ENCODE results near the gene CD69. TPM values are rescaled to one million over a fixed set of nuclear protein-coding genes. Genes with fewer than 3 reads are reported as not detected.
"Not testable (repeated sequence)": the region's sequence is repeated elsewhere in the genome, so short reads cannot be mapped to it uniquely, and the experiment has no call there.

CD69 gene
- total RNA-seq, 1 donor from 2014 or later: 26.7 TPM

GRCh38 chr12:9719790-9720189, 40.9 kb downstream of the CD69 start:
- ATAC-seq (ENCODE audit: low read depth) (no peak), DNase-seq (no peak)
- H3K9me3 Mint-ChIP-seq: peaks cover 2% of the 10 kb centered on the region
- H3K4me3 Mint-ChIP-seq: peak overlapping the region; percentile 30
- POLR2A ChIA-PET: interaction anchor here (3.4 to 6.6 kb wide), 5 partner anchors 12 to 71 kb away, joined by 15 to 127 read pairs (median 37); partner anchors contain the start of genes CLEC2D and CLECL1
- CTCF ChIA-PET: no interaction called here
- no peaks in the 10 kb centered on the region for H3K27me3 Mint-ChIP-seq
- TF ChIP-seq CTCF (IDR thresholded peaks at IDR 0.05): no peak
- peaks cover 96% of the 10 kb centered on the region for H3K4me1 Mint-ChIP-seq
- H3K27ac Mint-ChIP-seq: peak overlapping the region; percentile 86
- peaks cover 71% of the 10 kb centered on the region for H3K36me3 Mint-ChIP-seq (ENCODE audit: low read depth)
- intact Hi-C loops (cut with micrococcal nuclease): loop anchor here (2.0 kb wide), 1 partner anchor 41 kb away; the partner anchor contains the start of gene CD69

- peak overlapping the region; percentile 52 for H3K4me3 Mint-ChIP-seq
- POLR2A ChIA-PET: interaction anchor here (1.8 to 6.6 kb wide), 6 partner anchors 13 to 71 kb away, joined by 5 to 59 read pairs (median 18); partner anchors contain the start of genes CLEC2D and CLECL1
- TF ChIP-seq CTCF (IDR thresholded peaks at IDR 0.05): no peak
Observed at GRCh38 chr12:9718968-9719367, 41.7 kb downstream of the CD69 start.

GRCh38 chr12:9717070-9717925, 43.4 kb downstream of the CD69 start:
- intact Hi-C loops (cut with micrococcal nuclease): no loop called here
- CTCF ChIA-PET: interaction anchor here (0.7 to 2.7 kb wide), 8 partner anchors 9 to 83 kb away, joined by 3 to 13 read pairs (median 4); no protein-coding TSS in a partner anchor
- H3K4me1 Mint-ChIP-seq: peaks cover 97% of the 10 kb centered on the region
- H3K27ac Mint-ChIP-seq: peak overlapping the region; percentile 98
- H3K36me3 Mint-ChIP-seq (ENCODE audit: low read depth): peaks cover 61% of the 10 kb centered on the region
- H3K4me3 Mint-ChIP-seq: peak overlapping the region; percentile 28
- DNase-seq: no peak
- H3K27me3 Mint-ChIP-seq: no peaks in the 10 kb centered on the region
- no peak for ATAC-seq (ENCODE audit: low read depth)
- TF ChIP-seq CTCF (IDR thresholded peaks at IDR 0.05): no peak
- H3K9me3 Mint-ChIP-seq: peaks cover 2% of the 10 kb centered on the region
- POLR2A ChIA-PET: interaction anchor here (0.8 to 6.6 kb wide), 12 partner anchors 9 to 69 kb away, joined by 3 to 59 read pairs (median 6); partner anchors contain the start of genes CLEC2D and CLECL1

More at GRCh38 chr12:9718968-9719367, 41.7 kb downstream of the CD69 start:
- H3K4me1 Mint-ChIP-seq: peaks cover 97% of the 10 kb centered on the region
- ATAC-seq (ENCODE audit: low read depth) (no peak), DNase-seq (no peak)
- intact Hi-C loops (cut with micrococcal nuclease): no loop called here
- H3K36me3 Mint-ChIP-seq (ENCODE audit: low read depth): peaks cover 67% of the 10 kb centered on the region
- H3K27ac Mint-ChIP-seq: peak overlapping the region; percentile 86
- H3K27me3 Mint-ChIP-seq: no peaks in the 10 kb centered on the region
- CTCF ChIA-PET: interaction anchor here (2.0 to 2.7 kb wide), 2 partner anchors 24 to 84 kb away, joined by 5 to 11 read pairs; no protein-coding TSS in a partner anchor
- H3K9me3 Mint-ChIP-seq: peaks cover 2% of the 10 kb centered on the region

- intact Hi-C loops (cut with micrococcal nuclease): loop anchor here (1.0 kb wide), 2 partner anchors 8 to 79 kb away; no protein-coding TSS in a partner anchor
- Mint-ChIP-seq H3K4me1 (peaks cover 98% of the 10 kb centered on the region), H3K4me3 (peak overlapping the region; percentile 67), H3K27ac (peak overlapping the region; percentile 98), H3K36me3 (ENCODE audit: low read depth) (peaks cover 35% of the 10 kb centered on the region)
- POLR2A ChIA-PET: interaction anchor here (0.6 to 9.1 kb wide), 9 partner anchors 9 to 64 kb away, joined by 3 to 89 read pairs (median 25); partner anchors contain the start of genes CD69, CLEC2D and CLECL1
- CTCF ChIA-PET: interaction anchor here (1.2 to 2.1 kb wide), 2 partner anchors 29 to 98 kb away, joined by 3 to 17 read pairs; no protein-coding TSS in a partner anchor
- H3K9me3 Mint-ChIP-seq, H3K27me3 Mint-ChIP-seq, DNase-seq: not testable (repeated sequence)
- ATAC-seq (ENCODE audit: low read depth): peak; percentile 76
Observed at GRCh38 chr12:9713032-9713558, 47.6 kb downstream of the CD69 start.

- intact Hi-C loops (cut with micrococcal nuclease): no loop called here
- no peak overlapping the region for H3K4me3 Mint-ChIP-seq
- H3K27me3 Mint-ChIP-seq: no peaks in the 10 kb centered on the region
- ChIA-PET POLR2A (interaction anchor here (0.7 to 9.1 kb wide), 11 partner anchors 10 to 77 kb away, joined by 4 to 89 read pairs (median 16); partner anchors contain the start of genes CLEC2D and CLECL1), CTCF (interaction anchor here (0.7 to 4.3 kb wide), 7 partner anchors 12 to 97 kb away, joined by 3 to 22 read pairs (median 3); no protein-coding TSS in a partner anchor)
- no peak for ATAC-seq (ENCODE audit: low read depth)
- H3K27ac Mint-ChIP-seq: peak overlapping the region; percentile 98
- no peak for DNase-seq
- peaks cover 98% of the 10 kb centered on the region for H3K4me1 Mint-ChIP-seq
- H3K36me3 Mint-ChIP-seq (ENCODE audit: low read depth): peaks cover 32% of the 10 kb centered on the region
- no peak for TF ChIP-seq CTCF (IDR thresholded peaks at IDR 0.05)
- no peaks in the 10 kb centered on the region for H3K9me3 Mint-ChIP-seq
Observed at GRCh38 chr12:9711664-9712063, 49.0 kb downstream of the CD69 start.
